K562 (cell line): ENCODE results near the gene ITPR2. TPM values are rescaled to one million over a fixed set of nuclear protein-coding genes. Genes with fewer than 3 reads are reported as not detected.

Source experiments
- ASH1L ChIP-seq: fragments of 450-650 bp; IDR thresholded peaks from 2 replicates; pipeline ENCODE4 v1.6.1; 2018; ENCODE audit warnings: borderline replicate concordance, mild to moderate bottlenecking, low read depth; ENCODE audit not compliant: partially characterized antibody
- BHLHE40 ChIP-seq: IDR thresholded peaks from 2 replicates; pipeline ENCODE4 v1.6.1; 2011; ENCODE audit warnings: low read length, improper control_type of control experiment
- CEBPB ChIP-seq: fragments of 450-650 bp; IDR thresholded peaks from 2 replicates; pipeline ENCODE4 v1.6.1; 2016; ENCODE audit warnings: missing genetic modification characterization, missing compliant biosample characterization
- CHD2 ChIP-seq: IDR thresholded peaks from 2 replicates; pipeline ENCODE4 v1.6.1; 2011; ENCODE audit warnings: low read depth, low read length
- ESRRB ChIP-seq: fragments of 250-450 bp; sonication (Bioruptor Pico); IDR thresholded peaks from 2 replicates; pipeline ENCODE4 v1.5.0; 2020; ENCODE audit warnings: mild to moderate bottlenecking, moderate library complexity, borderline replicate concordance
- HNRNPUL1 ChIP-seq: fragments of 200-400 bp; formaldehyde crosslinking; IDR thresholded peaks from 2 replicates; pipeline ENCODE4 v1.6.1; 2017; ENCODE audit warnings: low read length
- JUND ChIP-seq, 2 experiments: IDR thresholded peaks; 2 replicates in 1 of 2; 3 replicates in 1 of 2; pipeline ENCODE4 v1.6.1; 2011; ENCODE audit warnings: borderline replicate concordance in 2 of 2, low read depth in 2 of 2, low read length in 2 of 2, improper control_type of control experiment in 1 of 2, missing biosample characterization in 1 of 2, missing genetic modification characterization in 1 of 2, missing genetic modification reagents in 1 of 2
- KAT2B ChIP-seq: IDR thresholded peaks from one replicate; pipeline ENCODE4 v1.6.1; 2012; ENCODE audit warnings: low read depth, mild to moderate bottlenecking, control low read depth, inconsistent platforms, low read length, moderate library complexity
- MYNN ChIP-seq, 2 experiments: sonication (generic); formaldehyde crosslinking in 1 of 2; IDR thresholded peaks; 2 replicates each; pipeline versions ENCODE4 v1.5.0 to v1.6.1; 2016 to 2020; ENCODE audit warnings: antibody characterized with exemption in 1 of 2, missing genetic modification reagents in 1 of 2
- NFIX ChIP-seq: fragments of 250-450 bp; sonication (Bioruptor Pico); IDR thresholded peaks from 2 replicates; pipeline ENCODE4 v1.4.0; 2020; ENCODE audit warnings: low read depth, mild to moderate bottlenecking, moderate library complexity
- POLR2A ChIP-seq: fragments of 450-650 bp; conservative IDR thresholded peaks from 2 replicates; pipeline ENCODE4 v1.6.1; 2016
- POLR2B ChIP-seq: fragments of 450-650 bp; IDR thresholded peaks from 2 replicates; pipeline ENCODE4 v1.6.1; 2018; ENCODE audit warnings: low read depth; ENCODE audit not compliant: partially characterized antibody
- PPARD ChIP-seq: fragments of 250-450 bp; sonication (Bioruptor Pico); IDR thresholded peaks from 2 replicates; pipeline ENCODE4 v1.8.0; 2022; ENCODE audit warnings: inconsistent platforms, mild to moderate bottlenecking, moderate library complexity
- PTTG1 ChIP-seq: fragments of 450-650 bp; IDR thresholded peaks from 2 replicates; pipeline ENCODE4 v1.6.1; 2016; ENCODE audit warnings: low read depth, mild to moderate bottlenecking, missing genetic modification characterization, missing compliant biosample characterization
- SAP30 ChIP-seq: fragments of 200-600 bp; sonication (generic); IDR thresholded peaks from 2 replicates; pipeline ENCODE4 v1.6.1; 2012; ENCODE audit warnings: borderline replicate concordance, low read depth, mild to moderate bottlenecking, moderate library complexity, low read length, control low read depth, inconsistent platforms; ENCODE audit not compliant: insufficient read depth, poor library complexity, severe bottlenecking
- ZFP30 ChIP-seq: fragments of 250-450 bp; sonication (Bioruptor Pico); IDR thresholded peaks from 2 replicates; pipeline ENCODE4 v1.8.0; 2022; ENCODE audit warnings: moderate library complexity, mild to moderate bottlenecking, inconsistent platforms, borderline replicate concordance
- ZNF324 ChIP-seq: fragments of 250-450 bp; sonication (Bioruptor Pico); IDR thresholded peaks from 2 replicates; pipeline ENCODE4 v1.4.0; 2020; ENCODE audit warnings: mild to moderate bottlenecking
- polyA plus RNA-seq, 8 experiments: library from polyadenylated mRNA; depleted of rRNA in 4 of 8; stranded (reverse) in 5 of 8; unstranded in 3 of 8; fragments of >200 nt; fragmentation: Nextera tagmentation in 2 of 8; fragmentation: Illumina TruSeq in 1 of 8; extraction: Ambion mirVana in 2 of 8; extraction: Trizol in 1 of 8; gene quantifications; 2 replicates each; pipeline versions ENCODE4 v1.2.1 to v1.2.3, GENCODE V29; 2011 to 2014; ENCODE audit warnings: inconsistent platforms in 1 of 8, missing spikeins in 1 of 8
- total RNA-seq, 7 experiments: library from RNA; depleted of rRNA in 6 of 7; stranded (reverse); fragments of >200 nt in 6 of 7; fragmentation: Illumina TruSeq in 2 of 7; extraction: Trizol in 2 of 7; gene quantifications; 2 replicates each; pipeline versions ENCODE4 v1.2.1 to v1.2.3, GENCODE V29; 2011 to 2021; ENCODE audit warnings: low replicate concordance in 1 of 7
- TF ChIP-seq, protein P1 (sequence below): sonication (generic); formaldehyde crosslinking; IDR thresholded peaks from 2 replicates; pipeline ENCODE4 v1.8.0; 2022; ENCODE audit warnings: missing genetic modification reagents, mild to moderate bottlenecking, borderline replicate concordance
- TF ChIP-seq, protein P2 (sequence below): fragments of 450-650 bp; conservative IDR thresholded peaks from 2 replicates; pipeline ENCODE4 v1.6.1; 2016; ENCODE audit warnings: missing genetic modification characterization, low read depth, mild to moderate bottlenecking, missing compliant biosample characterization, moderate library complexity
- TF ChIP-seq, protein P3 (sequence below): sonication (generic); formaldehyde crosslinking; IDR thresholded peaks from 2 replicates; pipeline ENCODE4 v1.8.0; 2022; ENCODE audit warnings: missing genetic modification reagents, mild to moderate bottlenecking, borderline replicate concordance
- TF ChIP-seq, protein P4 (sequence below): sonication (generic); formaldehyde crosslinking; IDR thresholded peaks from 2 replicates; pipeline ENCODE4 v1.8.0; 2022; ENCODE audit warnings: mild to moderate bottlenecking, low read depth, missing genetic modification reagents

ITPR2 gene
- total and polyA plus RNA-seq, 9 of the 15 experiments (the other 6 are each of a cell fraction or from before 2014, with no cell fraction given): 0.21 to 3.3 (median 0.95) TPM

GRCh38 chr12:26831951-26832821 is 808 bp downstream of the ITPR2 start (continued):
- TF ChIP-seq HNRNPUL1: no peak
- TF ChIP-seq ASH1L: no peak
- TF ChIP-seq NFIX (CRISPR knock-in tag): no peak
- TF ChIP-seq KAT2B: no peak
- TF ChIP-seq, protein P1, sequence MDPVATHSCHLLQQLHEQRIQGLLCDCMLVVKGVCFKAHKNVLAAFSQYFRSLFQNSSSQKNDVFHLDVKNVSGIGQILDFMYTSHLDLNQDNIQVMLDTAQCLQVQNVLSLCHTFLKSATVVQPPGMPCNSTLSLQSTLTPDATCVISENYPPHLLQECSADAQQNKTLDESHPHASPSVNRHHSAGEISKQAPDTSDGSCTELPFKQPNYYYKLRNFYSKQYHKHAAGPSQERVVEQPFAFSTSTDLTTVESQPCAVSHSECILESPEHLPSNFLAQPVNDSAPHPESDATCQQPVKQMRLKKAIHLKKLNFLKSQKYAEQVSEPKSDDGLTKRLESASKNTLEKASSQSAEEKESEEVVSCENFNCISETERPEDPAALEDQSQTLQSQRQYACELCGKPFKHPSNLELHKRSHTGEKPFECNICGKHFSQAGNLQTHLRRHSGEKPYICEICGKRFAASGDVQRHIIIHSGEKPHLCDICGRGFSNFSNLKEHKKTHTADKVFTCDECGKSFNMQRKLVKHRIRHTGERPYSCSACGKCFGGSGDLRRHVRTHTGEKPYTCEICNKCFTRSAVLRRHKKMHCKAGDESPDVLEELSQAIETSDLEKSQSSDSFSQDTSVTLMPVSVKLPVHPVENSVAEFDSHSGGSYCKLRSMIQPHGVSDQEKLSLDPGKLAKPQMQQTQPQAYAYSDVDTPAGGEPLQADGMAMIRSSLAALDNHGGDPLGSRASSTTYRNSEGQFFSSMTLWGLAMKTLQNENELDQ (CRISPR knock-in tag): no peak
- TF ChIP-seq CEBPB (tag): no peak
- no peak for TF ChIP-seq JUND (IDR thresholded peaks at IDR 0.05; ENCODE audit: borderline replicate concordance, low read depth, low read length)
- TF ChIP-seq JUND (tag; IDR thresholded peaks at IDR 0.05; ENCODE audit: borderline replicate concordance, low read depth, low read length): peak; percentile 49; the same call in 1 of the 3 replicates
- TF ChIP-seq, protein P2, sequence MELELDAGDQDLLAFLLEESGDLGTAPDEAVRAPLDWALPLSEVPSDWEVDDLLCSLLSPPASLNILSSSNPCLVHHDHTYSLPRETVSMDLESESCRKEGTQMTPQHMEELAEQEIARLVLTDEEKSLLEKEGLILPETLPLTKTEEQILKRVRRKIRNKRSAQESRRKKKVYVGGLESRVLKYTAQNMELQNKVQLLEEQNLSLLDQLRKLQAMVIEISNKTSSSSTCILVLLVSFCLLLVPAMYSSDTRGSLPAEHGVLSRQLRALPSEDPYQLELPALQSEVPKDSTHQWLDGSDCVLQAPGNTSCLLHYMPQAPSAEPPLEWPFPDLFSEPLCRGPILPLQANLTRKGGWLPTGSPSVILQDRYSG (tag): no peak
- TF ChIP-seq PTTG1: no peak
- TF ChIP-seq MYNN (IDR thresholded peaks at IDR 0.05): 0 out of 2 replicates have a peak, but pooled peaks have one; percentile 14
- TF ChIP-seq MYNN (CRISPR knock-in tag; IDR thresholded peaks at IDR 0.05): no peak
- TF ChIP-seq POLR2A: 0 out of 2 replicates have a peak, but pooled peaks have one; percentile 24
- TF ChIP-seq ZFP30 (CRISPR knock-in tag): no peak
- no peak for TF ChIP-seq ESRRB (CRISPR knock-in tag)
- TF ChIP-seq CHD2: no peak
- TF ChIP-seq, protein P3, sequence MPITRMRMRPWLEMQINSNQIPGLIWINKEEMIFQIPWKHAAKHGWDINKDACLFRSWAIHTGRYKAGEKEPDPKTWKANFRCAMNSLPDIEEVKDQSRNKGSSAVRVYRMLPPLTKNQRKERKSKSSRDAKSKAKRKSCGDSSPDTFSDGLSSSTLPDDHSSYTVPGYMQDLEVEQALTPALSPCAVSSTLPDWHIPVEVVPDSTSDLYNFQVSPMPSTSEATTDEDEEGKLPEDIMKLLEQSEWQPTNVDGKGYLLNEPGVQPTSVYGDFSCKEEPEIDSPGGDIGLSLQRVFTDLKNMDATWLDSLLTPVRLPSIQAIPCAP (CRISPR knock-in tag): no peak
- no peak for TF ChIP-seq POLR2B
- TF ChIP-seq SAP30: no peak
- TF ChIP-seq PPARD: no peak
- no peak for TF ChIP-seq BHLHE40
- TF ChIP-seq, protein P4, sequence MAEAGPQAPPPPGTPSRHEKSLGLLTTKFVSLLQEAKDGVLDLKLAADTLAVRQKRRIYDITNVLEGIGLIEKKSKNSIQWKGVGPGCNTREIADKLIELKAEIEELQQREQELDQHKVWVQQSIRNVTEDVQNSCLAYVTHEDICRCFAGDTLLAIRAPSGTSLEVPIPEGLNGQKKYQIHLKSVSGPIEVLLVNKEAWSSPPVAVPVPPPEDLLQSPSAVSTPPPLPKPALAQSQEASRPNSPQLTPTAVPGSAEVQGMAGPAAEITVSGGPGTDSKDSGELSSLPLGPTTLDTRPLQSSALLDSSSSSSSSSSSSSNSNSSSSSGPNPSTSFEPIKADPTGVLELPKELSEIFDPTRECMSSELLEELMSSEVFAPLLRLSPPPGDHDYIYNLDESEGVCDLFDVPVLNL (CRISPR knock-in tag): 0 out of 2 replicates have a peak, but pooled peaks have one; percentile 53
- TF ChIP-seq ZNF324: no peak
